GM21381 (cell line): ENCODE data around the gene GUCD1.

Experiments used
- ATAC-seq: cut with Tn5 transposase; IDR thresholded peaks from one replicate; pipeline ENCODE4 v1.9.1; 2021; ENCODE audit warnings: mild to moderate bottlenecking, moderate library complexity; ENCODE audit not compliant: unreplicated experiment

The GUCD1 gene

GRCh38 chr22:24590596-24591173 is 35.7 kb upstream of the GUCD1 start:
- ATAC-seq: no peak

- ATAC-seq: no peak
Measured at GRCh38 chr22:24589518-24590030, 34.6 kb upstream of the GUCD1 start.

- ATAC-seq: no peak
Measured at GRCh38 chr22:24588757-24589481, 34.0 kb upstream of the GUCD1 start.

GRCh38 chr22:24588381-24588756 is 33.4 kb upstream of the GUCD1 start:
- no peak for ATAC-seq

GRCh38 chr22:24587948-24588347 is 33.0 kb upstream of the GUCD1 start:
- ATAC-seq: no peak

GRCh38 chr22:24587251-24587650 is 32.3 kb upstream of the GUCD1 start:
- ATAC-seq: no peak

GRCh38 chr22:24585927-24586546 is 31.1 kb upstream of the GUCD1 start:
- no peak for ATAC-seq

- ATAC-seq: no peak
Measured at GRCh38 chr22:24585461-24585860, 30.5 kb upstream of the GUCD1 start.

- ATAC-seq: no peak
Measured at GRCh38 chr22:24584871-24585411, 30.0 kb upstream of the GUCD1 start.

- ATAC-seq: no peak
Measured at GRCh38 chr22:24584166-24584790, 29.3 kb upstream of the GUCD1 start.

- no peak for ATAC-seq
Measured at GRCh38 chr22:24583221-24584165, 28.6 kb upstream of the GUCD1 start.

GRCh38 chr22:24582056-24582814 is 27.3 kb upstream of the GUCD1 start:
- ATAC-seq: no peak

GRCh38 chr22:24580276-24580675 is 25.3 kb upstream of the GUCD1 start:
- no peak for ATAC-seq

GRCh38 chr22:24579258-24579601 is 24.3 kb upstream of the GUCD1 start:
- no peak for ATAC-seq

- ATAC-seq: no peak
Measured at GRCh38 chr22:24578355-24579257, 23.7 kb upstream of the GUCD1 start.

GRCh38 chr22:24576778-24577177 is 21.8 kb upstream of the GUCD1 start:
- no peak for ATAC-seq

GRCh38 chr22:24571266-24571665 is 16.3 kb upstream of the GUCD1 start:
- no peak for ATAC-seq

- no peak for ATAC-seq
Measured at GRCh38 chr22:24567668-24568067, 12.7 kb upstream of the GUCD1 start.
